IMR-90 (cell line): Measurements from ENCODE around the gene TCF4. TPM values are rescaled to one million over a fixed set of nuclear protein-coding genes. Genes with fewer than 3 reads are reported as not detected.

ENCODE experiments used
- ATAC-seq: fragments of 200-7000 bp; cut with Tn5 transposase; 2 replicates; pipeline ENCODE4 v1.9.1; 2020; ENCODE audit warnings: low read depth, mild to moderate bottlenecking, moderate library complexity
- BruUV-seq: library from RNA; stranded (reverse); fragments of 400-500 nt; replicated peaks from 2 replicates; lab custom pipeline; 2021; lab: Mats Ljungman, UMichigan
- CTCF ChIA-PET: fragments of 300-600 bp; formaldehyde crosslinking; extraction: SDS; loops from one replicate; lab custom pipeline; 2021; ENCODE audit warnings: antibody characterized with exemption; lab: Yijun Ruan, JAX
- POLR2A ChIA-PET: fragments of 300-600 bp; sonication (Branson Sonifier 250); formaldehyde crosslinking; loops from one replicate; lab custom pipeline; 2022; ENCODE audit warnings: antibody characterized with exemption; ENCODE audit not compliant: unreplicated experiment; lab: Charles Lee
- DNase-seq: peaks from one replicate; pipeline ENCODE4 v3.0.0; 2013
- H2AFZ ChIP-seq: replicated peaks from 2 replicates; pipeline ENCODE3; 2013; ENCODE audit warnings: low read length, mild to moderate bottlenecking; ENCODE audit not compliant: poor library complexity
- H2AK5ac ChIP-seq: 2 replicates; pipeline ENCODE4 v1.6.1; 2013; ENCODE audit warnings: low read depth, low read length, inconsistent platforms
- H2AK9ac ChIP-seq: replicated peaks from 2 replicates; pipeline ENCODE3; 2013; ENCODE audit warnings: mild to moderate bottlenecking, low read depth, low read length, moderate library complexity; ENCODE audit not compliant: poor library complexity
- H2BK120ac ChIP-seq: 2 replicates; pipeline ENCODE4 v1.6.1; 2013; ENCODE audit warnings: low read depth, low read length, inconsistent platforms
- H2BK15ac ChIP-seq: 3 replicates; pipeline ENCODE4 v1.6.1; 2013; ENCODE audit warnings: low read depth, low read length, inconsistent platforms
- H2BK20ac ChIP-seq: 2 replicates; pipeline ENCODE4 v1.6.1; 2013; ENCODE audit warnings: low read depth, mild to moderate bottlenecking, inconsistent platforms, low read length, moderate library complexity
- H2BK5ac ChIP-seq: 2 replicates; pipeline ENCODE4 v1.6.1; 2013; ENCODE audit warnings: mild to moderate bottlenecking, low read depth, low read length, inconsistent platforms; ENCODE audit not compliant: poor library complexity, severe bottlenecking
- H3K14ac ChIP-seq: replicated peaks from 2 replicates; pipeline ENCODE4 v1.6.1; 2013; ENCODE audit warnings: low read depth, low read length, inconsistent platforms
- H3K18ac ChIP-seq: 2 replicates; pipeline ENCODE4 v1.6.1; 2013; ENCODE audit warnings: low read depth, low read length, control low read depth
- H3K23ac ChIP-seq: 2 replicates; pipeline ENCODE4 v1.6.1; 2013; ENCODE audit warnings: low read depth, low read length, inconsistent platforms
- H3K27ac ChIP-seq: 2 replicates; pipeline ENCODE4 v1.5.1; 2013; ENCODE audit warnings: mild to moderate bottlenecking, control low read depth, low read length; ENCODE audit not compliant: insufficient read depth
- H3K27me3 ChIP-seq: 2 replicates; pipeline ENCODE4 v1.6.1; 2013; ENCODE audit warnings: low read length; ENCODE audit not compliant: control insufficient read depth, insufficient read depth
- H3K36me3 ChIP-seq: 2 replicates; pipeline ENCODE4 v1.6.1; 2013; ENCODE audit warnings: low read length, mixed read lengths; ENCODE audit not compliant: control insufficient read depth, insufficient read depth
- H3K4ac ChIP-seq: 2 replicates; pipeline ENCODE4 v1.6.1; 2013; ENCODE audit warnings: low read depth, low read length, inconsistent platforms
- H3K4me1 ChIP-seq: 2 replicates; pipeline ENCODE4 v1.6.1; 2013; ENCODE audit warnings: low read length, mixed read lengths; ENCODE audit not compliant: control insufficient read depth, insufficient read depth
- H3K4me2 ChIP-seq: 2 replicates; pipeline ENCODE4 v1.6.1; 2013; ENCODE audit warnings: low read depth, mild to moderate bottlenecking, control low read depth, low read length, moderate library complexity
- H3K4me3 ChIP-seq: 2 replicates; pipeline ENCODE4 v1.5.1; 2013; ENCODE audit warnings: low read depth, mild to moderate bottlenecking, control low read depth, low read length, moderate library complexity; ENCODE audit not compliant: insufficient read depth
- H3K56ac ChIP-seq: 2 replicates; pipeline ENCODE4 v1.6.1; 2013; ENCODE audit warnings: low read length, inconsistent platforms; ENCODE audit not compliant: insufficient read depth; ENCODE audit errors: extremely low read depth
- H3K79me1 ChIP-seq, 2 experiments: 2 replicates each; pipeline ENCODE4 v1.6.1; 2013; ENCODE audit warnings: low read length in 2 of 2, inconsistent platforms in 1 of 2, low read depth in 1 of 2
- H3K9ac ChIP-seq: 2 replicates; pipeline ENCODE4 v1.6.1; 2013; ENCODE audit warnings: low read depth, low read length, control low read depth
- H3K9me1 ChIP-seq: 2 replicates; pipeline ENCODE4 v1.6.1; 2013; ENCODE audit warnings: low read length, inconsistent platforms; ENCODE audit not compliant: insufficient read depth
- H3K9me3 ChIP-seq: 2 replicates; pipeline ENCODE4 v1.6.1; 2013; ENCODE audit warnings: low read length; ENCODE audit not compliant: control insufficient read depth, insufficient read depth
- H4K20me1 ChIP-seq: 2 replicates; pipeline ENCODE4 v1.6.1; 2013; ENCODE audit warnings: low read length, inconsistent platforms; ENCODE audit not compliant: insufficient read depth
- H4K5ac ChIP-seq: 2 replicates; pipeline ENCODE4 v1.6.1; 2013; ENCODE audit warnings: mild to moderate bottlenecking, low read depth, low read length, control low read depth
- H4K8ac ChIP-seq, 2 experiments: 2 replicates each; pipeline ENCODE4 v1.6.1; 2013; ENCODE audit warnings: low read depth in 2 of 2, low read length in 2 of 2, control low read depth in 1 of 2, inconsistent platforms in 1 of 2
- H4K91ac ChIP-seq: 2 replicates; pipeline ENCODE4 v1.6.1; 2013; ENCODE audit warnings: low read depth, low read length, inconsistent platforms; ENCODE audit not compliant: insufficient read depth
- BHLHE40 ChIP-seq: fragments of 150-350 bp; IDR thresholded peaks from 2 replicates; pipeline ENCODE4 v1.6.1; 2016; ENCODE audit warnings: mild to moderate bottlenecking, low read depth, low read length
- CEBPB ChIP-seq: IDR thresholded peaks from 2 replicates; pipeline ENCODE4 v1.6.1; 2012; ENCODE audit warnings: low read depth, low read length, improper control_type of control experiment
- CHD1 ChIP-seq: IDR thresholded peaks from 2 replicates; pipeline ENCODE4 v1.6.1; 2012; ENCODE audit warnings: low read depth, low read length, improper control_type of control experiment
- FOS ChIP-seq: fragments of 150-350 bp; IDR thresholded peaks from 2 replicates; pipeline ENCODE4 v1.6.1; 2016; ENCODE audit warnings: low read depth, low read length
- MAFK ChIP-seq: IDR thresholded peaks from 2 replicates; pipeline ENCODE4 v1.6.1; 2012; ENCODE audit warnings: low read depth, low read length, improper control_type of control experiment
- MAZ ChIP-seq: IDR thresholded peaks from 2 replicates; pipeline ENCODE4 v1.6.1; 2012; ENCODE audit warnings: low read depth, mild to moderate bottlenecking, low read length, improper control_type of control experiment, moderate library complexity, borderline replicate concordance
- MXI1 ChIP-seq: IDR thresholded peaks from 2 replicates; pipeline ENCODE4 v1.6.1; 2012; ENCODE audit warnings: low read depth, mild to moderate bottlenecking, low read length, moderate library complexity, borderline replicate concordance
- NFE2L2 ChIP-seq: fragments of 150-350 bp; IDR thresholded peaks from 2 replicates; pipeline ENCODE4 v1.6.1; 2016; ENCODE audit warnings: low read depth, mild to moderate bottlenecking, low read length
- POLR2A ChIP-seq: IDR thresholded peaks from 2 replicates; pipeline ENCODE4 v1.6.1; 2012; ENCODE audit warnings: mild to moderate bottlenecking, low read depth, low read length
- RAD21 ChIP-seq: IDR thresholded peaks from 2 replicates; pipeline ENCODE4 v1.6.1; 2012; ENCODE audit warnings: low read length, improper control_type of control experiment
- RCOR1 ChIP-seq: IDR thresholded peaks from 2 replicates; pipeline ENCODE4 v1.6.1; 2012; ENCODE audit warnings: mild to moderate bottlenecking, low read length, improper control_type of control experiment; ENCODE audit not compliant: insufficient replicate concordance
- RFX5 ChIP-seq: IDR thresholded peaks from 2 replicates; pipeline ENCODE4 v1.8.0; 2012; ENCODE audit warnings: low read depth, mild to moderate bottlenecking, low read length, moderate library complexity
- SMC3 ChIP-seq: fragments of 150-350 bp; IDR thresholded peaks from 2 replicates; pipeline ENCODE4 v1.6.1; 2016; ENCODE audit warnings: low read depth, mild to moderate bottlenecking, antibody characterized with exemption, low read length, moderate library complexity
- WGBS, 2 experiments: methylation state at CpG; one replicate each; pipeline versions ENCODE4 v1.1.5 to v1.1.7; 2013; ENCODE audit warnings: missing lambda C conversion rate in 2 of 2; ENCODE audit not compliant: insufficient read length in 1 of 2; ENCODE audit errors: extremely low coverage in 2 of 2; 5-methylcytosine and 5-hydroxymethylcytosine counted together
- dilution Hi-C: fragments of 300-500 bp; cut with HindIII; formaldehyde crosslinking; loops from one replicate; pipeline ENCODE4 v1.14.3; 2018; ENCODE audit warnings: low sequenced_read_pairs; ENCODE audit not compliant: unreplicated experiment
- in situ Hi-C: fragments of 300-500 bp; cut with MboI; formaldehyde crosslinking; loops from 3 replicates; pipeline ENCODE4 v1.14.3; 2019; ENCODE audit warnings: low sequenced_read_pairs, inconsistent platforms, mixed read lengths
- intact Hi-C: fragments of 100-400 bp; cut with micrococcal nuclease; formaldehyde crosslinking; loops from 2 replicates; pipeline ENCODE4 v1.10.0; 2022
- polyA plus RNA-seq, 3 experiments: library from polyadenylated mRNA; depleted of rRNA; stranded (reverse); fragments of >200 nt; gene quantifications; 2 replicates each; pipeline ENCODE4 v1.2.3, GENCODE V29; 2012; ENCODE audit warnings: low replicate concordance in 1 of 3
- total RNA-seq: library from RNA; depleted of rRNA; stranded (reverse); fragments of >200 nt; gene quantifications from 2 replicates; pipeline ENCODE4 v1.2.3, GENCODE V29; 2012
- TF ChIP-seq, protein P1 (sequence below): fragments of 150-350 bp; IDR thresholded peaks from 2 replicates; pipeline ENCODE4 v1.6.1; 2017; ENCODE audit warnings: mild to moderate bottlenecking, antibody characterized with exemption, low read length, low read depth
- TF ChIP-seq, protein P2 (sequence below): conservative IDR thresholded peaks from 2 replicates; pipeline ENCODE4 v1.5.1; 2012; ENCODE audit warnings: mild to moderate bottlenecking, low read depth, low read length, improper control_type of control experiment
- TF ChIP-seq, protein P3 (sequence below): fragments of 150-350 bp; IDR thresholded peaks from 2 replicates; pipeline ENCODE4 v1.6.1; 2016; ENCODE audit warnings: low read depth, mild to moderate bottlenecking, low read length, moderate library complexity, borderline replicate concordance

Gene TCF4
- total and polyA plus RNA-seq, 2 of the 4 experiments (the other 2 are of a cell fraction), result 30.0 to 87.1 TPM

DNA sequence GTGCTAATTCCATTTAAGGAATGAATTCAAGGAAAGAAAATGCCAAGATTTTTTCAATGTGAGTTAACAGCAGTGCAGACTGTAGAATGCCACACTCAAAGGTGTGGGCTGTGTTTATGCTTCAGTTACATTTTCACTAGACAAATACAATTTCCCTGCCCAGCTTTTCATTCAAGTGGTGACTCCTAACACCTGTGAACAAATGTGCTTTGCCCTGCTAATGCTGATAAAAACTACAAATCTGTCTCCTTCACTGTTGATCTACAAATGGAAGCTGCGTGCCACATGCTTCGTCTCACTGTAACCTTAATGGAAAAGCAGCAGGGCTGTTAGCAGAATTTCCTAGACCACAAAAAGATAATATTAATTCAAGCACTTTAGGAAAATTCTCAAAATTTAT is 19.8 kb upstream of the TCF4 start:
- Histone ChIP-seq H3K9me1 (no peaks in the 10 kb centered on the region), H3K14ac (no peak overlapping the region), H3K4me2 (no peak overlapping the region), H3K36me3 (no peaks in the 10 kb centered on the region), H2BK120ac (no peak overlapping the region), H2BK15ac (no peak overlapping the region), H3K18ac (no peak overlapping the region), H3K23ac (no peak overlapping the region), H3K27ac (no peak overlapping the region), H2AK5ac (no peak overlapping the region), H2BK20ac (no peak overlapping the region), H3K79me1 (no peaks in the 10 kb centered on the region), H3K9ac (no peak overlapping the region), H2AFZ (no peak overlapping the region), H3K4me3 (no peak overlapping the region), H3K4ac (no peak overlapping the region), H2AK9ac (no peak overlapping the region), H4K20me1 (no peaks in the 10 kb centered on the region), H3K9me3 (no peaks in the 10 kb centered on the region), H2BK5ac (no peak overlapping the region), H3K27me3 (no peaks in the 10 kb centered on the region), H3K56ac (no peak overlapping the region), H4K8ac (no peak overlapping the region), H3K4me1 (no peaks in the 10 kb centered on the region), H4K5ac (no peak overlapping the region), H4K91ac (no peak overlapping the region)
- in situ Hi-C loops, result no loop called here
- TF ChIP-seq RCOR1, result no peak
- TF ChIP-seq CEBPB, result no peak
- TF ChIP-seq BHLHE40, result no peak
- TF ChIP-seq MXI1, result no peak
- TF ChIP-seq CHD1, result no peak
- TF ChIP-seq, protein P1, sequence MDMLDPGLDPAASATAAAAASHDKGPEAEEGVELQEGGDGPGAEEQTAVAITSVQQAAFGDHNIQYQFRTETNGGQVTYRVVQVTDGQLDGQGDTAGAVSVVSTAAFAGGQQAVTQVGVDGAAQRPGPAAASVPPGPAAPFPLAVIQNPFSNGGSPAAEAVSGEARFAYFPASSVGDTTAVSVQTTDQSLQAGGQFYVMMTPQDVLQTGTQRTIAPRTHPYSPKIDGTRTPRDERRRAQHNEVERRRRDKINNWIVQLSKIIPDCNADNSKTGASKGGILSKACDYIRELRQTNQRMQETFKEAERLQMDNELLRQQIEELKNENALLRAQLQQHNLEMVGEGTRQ, result no peak
- TF ChIP-seq, protein P2, sequence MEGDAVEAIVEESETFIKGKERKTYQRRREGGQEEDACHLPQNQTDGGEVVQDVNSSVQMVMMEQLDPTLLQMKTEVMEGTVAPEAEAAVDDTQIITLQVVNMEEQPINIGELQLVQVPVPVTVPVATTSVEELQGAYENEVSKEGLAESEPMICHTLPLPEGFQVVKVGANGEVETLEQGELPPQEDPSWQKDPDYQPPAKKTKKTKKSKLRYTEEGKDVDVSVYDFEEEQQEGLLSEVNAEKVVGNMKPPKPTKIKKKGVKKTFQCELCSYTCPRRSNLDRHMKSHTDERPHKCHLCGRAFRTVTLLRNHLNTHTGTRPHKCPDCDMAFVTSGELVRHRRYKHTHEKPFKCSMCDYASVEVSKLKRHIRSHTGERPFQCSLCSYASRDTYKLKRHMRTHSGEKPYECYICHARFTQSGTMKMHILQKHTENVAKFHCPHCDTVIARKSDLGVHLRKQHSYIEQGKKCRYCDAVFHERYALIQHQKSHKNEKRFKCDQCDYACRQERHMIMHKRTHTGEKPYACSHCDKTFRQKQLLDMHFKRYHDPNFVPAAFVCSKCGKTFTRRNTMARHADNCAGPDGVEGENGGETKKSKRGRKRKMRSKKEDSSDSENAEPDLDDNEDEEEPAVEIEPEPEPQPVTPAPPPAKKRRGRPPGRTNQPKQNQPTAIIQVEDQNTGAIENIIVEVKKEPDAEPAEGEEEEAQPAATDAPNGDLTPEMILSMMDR, result no peak
- no peak for TF ChIP-seq MAFK
- TF ChIP-seq POLR2A, result no peak
- TF ChIP-seq, protein P3, sequence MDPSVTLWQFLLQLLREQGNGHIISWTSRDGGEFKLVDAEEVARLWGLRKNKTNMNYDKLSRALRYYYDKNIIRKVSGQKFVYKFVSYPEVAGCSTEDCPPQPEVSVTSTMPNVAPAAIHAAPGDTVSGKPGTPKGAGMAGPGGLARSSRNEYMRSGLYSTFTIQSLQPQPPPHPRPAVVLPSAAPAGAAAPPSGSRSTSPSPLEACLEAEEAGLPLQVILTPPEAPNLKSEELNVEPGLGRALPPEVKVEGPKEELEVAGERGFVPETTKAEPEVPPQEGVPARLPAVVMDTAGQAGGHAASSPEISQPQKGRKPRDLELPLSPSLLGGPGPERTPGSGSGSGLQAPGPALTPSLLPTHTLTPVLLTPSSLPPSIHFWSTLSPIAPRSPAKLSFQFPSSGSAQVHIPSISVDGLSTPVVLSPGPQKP, result no peak
- no peak for TF ChIP-seq MAZ
- no peak for TF ChIP-seq SMC3
- TF ChIP-seq FOS, result no peak
- no peak for TF ChIP-seq RFX5
- TF ChIP-seq RAD21, result no peak
- no peak for TF ChIP-seq NFE2L2
- DNase-seq (no peak), ATAC-seq (no peak)
- no CpG with 5 or more reads among the region's 2 CpGs for WGBS, 2 experiments
- dilution Hi-C loops, result no loop called here
- POLR2A ChIA-PET, result no interaction called here
- CTCF ChIA-PET, result no interaction called here
- intact Hi-C loops, result no loop called here
- BruUV-seq, result no TSS peak
